RWPE1 (cell line): ENCODE results near the gene HDAC4.

Experiments
- CTCF ChIA-PET: fragments of 350-600 bp; sonication (Branson Sonifier 250); formaldehyde crosslinking; extraction: SDS; loops from one replicate; lab custom pipeline; 2021; lab: Yijun Ruan, JAX
- POLR2A ChIA-PET: fragments of 400-600 bp; formaldehyde crosslinking; extraction: SDS; loops from one replicate; lab custom pipeline; 2020; ENCODE audit warnings: antibody characterized with exemption; ENCODE audit not compliant: low non-redundant PET; lab: Yijun Ruan, JAX
- DNase-seq: peaks from one replicate; pipeline ENCODE4 v3.0.0; 2012; ENCODE audit warnings: low spot score
- H3K27ac ChIP-seq: fragments of 450-650 bp; 2 replicates; pipeline ENCODE4 v1.5.1; 2017
- CTCF ChIP-seq: fragments of 450-650 bp; conservative IDR thresholded peaks from 2 replicates; pipeline ENCODE4 v1.5.1; 2017; ENCODE audit warnings: low read depth, mild to moderate bottlenecking

Gene HDAC4

GRCh38 chr2:239082425-239082824 is 318.4 kb downstream of the HDAC4 start:
- no peak overlapping the region for H3K27ac ChIP-seq
- ChIA-PET CTCF (no interaction called here), POLR2A (no interaction called here)
- no peak for DNase-seq
- no peak for TF ChIP-seq CTCF

- no peak overlapping the region for H3K27ac ChIP-seq
- no peak for DNase-seq
- CTCF ChIA-PET, result no interaction called here
- TF ChIP-seq CTCF, result no peak
- POLR2A ChIA-PET, result no interaction called here
These were observed 319.2 kb downstream of the HDAC4 start for GRCh38 chr2:239081622-239082021.

DNA sequence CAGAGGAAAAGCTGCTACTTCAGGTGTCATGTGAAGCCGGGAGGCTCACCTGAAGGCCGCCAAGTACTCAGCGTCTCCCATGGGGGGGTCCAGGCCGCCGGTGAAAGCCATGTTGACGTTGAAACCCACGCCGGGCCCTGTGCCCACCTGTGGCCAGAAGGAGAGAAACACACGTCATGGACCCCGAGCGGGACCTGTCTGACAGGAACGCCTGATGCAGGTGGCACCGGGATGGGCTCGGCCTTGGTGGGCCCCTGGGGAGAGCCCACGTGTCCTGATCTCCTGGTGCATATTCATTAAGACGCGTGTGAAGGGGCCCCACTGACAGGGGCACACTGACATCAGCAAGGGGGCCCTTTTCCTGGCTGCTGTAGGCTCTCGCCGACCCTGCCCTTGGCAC is 319.8 kb downstream of the HDAC4 start:
- no peak overlapping the region for H3K27ac ChIP-seq
- no peak for DNase-seq
- no peak for TF ChIP-seq CTCF
- ChIA-PET POLR2A (no interaction called here), CTCF (no interaction called here)

- ChIA-PET CTCF (no interaction called here), POLR2A (no interaction called here)
- no peak overlapping the region for H3K27ac ChIP-seq
- no peak for TF ChIP-seq CTCF
- DNase-seq, result no peak
These were observed 321.0 kb downstream of the HDAC4 start for GRCh38 chr2:239079671-239080294.

GRCh38 chr2:239078128-239078924 is 322.5 kb downstream of the HDAC4 start:
- H3K27ac ChIP-seq, result no peak overlapping the region
- DNase-seq, result no peak
- POLR2A ChIA-PET, result no interaction called here
- CTCF ChIA-PET, result interaction anchor here (0.6 kb wide), 1 partner anchor 99 kb away, joined by 3 read pairs; no protein-coding TSS in a partner anchor
- TF ChIP-seq CTCF, result no peak

- no peak for DNase-seq
- ChIA-PET CTCF (no interaction called here), POLR2A (no interaction called here)
- no peak for TF ChIP-seq CTCF
- peak overlapping the region; percentile 56; the same call in 1 of the 2 replicates for H3K27ac ChIP-seq
These were observed 323.6 kb downstream of the HDAC4 start for GRCh38 chr2:239077260-239077659.
